K562 (cell line): Measurements from ENCODE around the gene SPATA12. TPM values are rescaled to one million over a fixed set of nuclear protein-coding genes. Genes with fewer than 3 reads are reported as not detected.

ENCODE experiments used
- ATAC-seq: fragments of 200-7000 bp; cut with Tn5 transposase; 3 replicates; pipeline ENCODE4 v1.9.1; 2020; ENCODE audit warnings: moderate library complexity
- BruUV-seq: library from RNA; stranded (reverse); fragments of 400-500 nt; replicated peaks from 2 replicates; lab custom pipeline; 2021; lab: Mats Ljungman, UMichigan
- CTCF ChIA-PET: fragments of 300-600 bp; formaldehyde crosslinking; extraction: SDS; loops from one replicate; lab custom pipeline; 2021; ENCODE audit warnings: low intra/inter-chr PET ratio; lab: Yijun Ruan, JAX
- POLR2A ChIA-PET: fragments of 300-600, 350-650 bp; sonication (Branson Sonifier 250); formaldehyde crosslinking; extraction: SDS; loops from one replicate; lab custom pipeline; 2021; ENCODE audit warnings: antibody characterized with exemption, inconsistent platforms; lab: Yijun Ruan, JAX
- DNase-seq, 4 experiments: peaks; one replicate each; pipeline versions ENCODE4 v3.0.0 to v3.0.0-alpha.2; 2011 to 2018; ENCODE audit warnings: low spot score in 3 of 4, mixed read lengths in 3 of 4; ENCODE audit errors: extremely low read depth in 1 of 4
- FAIRE-seq: peaks from 2 replicates; lab custom pipeline; 2011; peaks lifted over from hg19 to GRCh38; lab: Jason Lieb, UNC
- H2AFZ ChIP-seq: 2 replicates; pipeline ENCODE4 v1.6.0; 2011; ENCODE audit warnings: low read depth, low read length, control low read depth, inconsistent platforms
- H3K27ac ChIP-seq: fragments of 200-600 bp; 3 replicates; pipeline ENCODE4 v1.8.0; 2011; ENCODE audit warnings: low read depth, mild to moderate bottlenecking, control low read depth, inconsistent platforms, low read length, moderate library complexity, mixed read lengths; ENCODE audit errors: extremely low read depth
- H3K27me3 ChIP-seq, 2 experiments: fragments of 300-600 bp in 1 of 2; 2 replicates in 1 of 2; 3 replicates in 1 of 2; pipeline versions ENCODE4 v1.6.0 to v1.8.0; 2011; ENCODE audit warnings: inconsistent platforms in 2 of 2, low read length in 2 of 2, mild to moderate bottlenecking in 1 of 2, mixed read lengths in 1 of 2, moderate library complexity in 1 of 2; ENCODE audit not compliant: control insufficient read depth in 2 of 2, insufficient read depth in 2 of 2
- H3K36me3 ChIP-seq: fragments of 300-600 bp; 3 replicates; pipeline ENCODE4 v1.8.0; 2011; ENCODE audit warnings: mild to moderate bottlenecking, low read length, inconsistent platforms; ENCODE audit not compliant: control insufficient read depth, insufficient read depth
- H3K4me1 ChIP-seq, 2 experiments: fragments of 200-600 bp in 1 of 2; replicated peaks in 1 of 2; 2 replicates in 1 of 2; 3 replicates in 1 of 2; pipeline versions ENCODE4 v1.5.1 to v1.8.0; 2011; ENCODE audit warnings: inconsistent platforms in 2 of 2, low read length in 2 of 2, mild to moderate bottlenecking in 1 of 2, mixed read lengths in 1 of 2, moderate library complexity in 1 of 2; ENCODE audit not compliant: control insufficient read depth in 2 of 2, insufficient read depth in 2 of 2
- H3K4me2 ChIP-seq: 2 replicates; pipeline ENCODE4 v1.6.1; 2011; ENCODE audit warnings: low read length, control low read depth, inconsistent platforms, mixed read lengths; ENCODE audit not compliant: insufficient read depth
- H3K4me3 ChIP-seq: fragments of 200-600 bp; sonication (generic), shearing (Covaris generic); 2 replicates; pipeline ENCODE4 v1.5.1; 2016; ENCODE audit warnings: control low read depth, inconsistent platforms
- H3K79me2 ChIP-seq: fragments of 200-600 bp; 3 replicates; pipeline ENCODE4 v1.8.0; 2011; ENCODE audit warnings: low read length, inconsistent platforms; ENCODE audit not compliant: control insufficient read depth, insufficient read depth
- H3K9ac ChIP-seq, 2 experiments: 2 replicates each; pipeline versions ENCODE4 v1.6.0 to v1.6.1; 2011; ENCODE audit warnings: low read depth in 2 of 2, low read length in 2 of 2, control low read depth in 1 of 2, inconsistent platforms in 1 of 2, mild to moderate bottlenecking in 1 of 2, mixed read lengths in 1 of 2; ENCODE audit not compliant: insufficient read depth in 1 of 2
- H3K9me1 ChIP-seq: one replicate; pipeline ENCODE4 v1.6.0; 2011; ENCODE audit warnings: inconsistent platforms, mild to moderate bottlenecking, low read length, moderate library complexity; ENCODE audit not compliant: control insufficient read depth, insufficient read depth
- H3K9me3 ChIP-seq: replicated peaks from 2 replicates; pipeline ENCODE4 v1.5.1; 2011; ENCODE audit warnings: low read depth, low read length, inconsistent platforms; ENCODE audit not compliant: control insufficient read depth, insufficient read depth
- H4K20me1 ChIP-seq: replicated peaks from 2 replicates; pipeline ENCODE4 v1.6.1; 2011; ENCODE audit warnings: low read length, inconsistent platforms, mixed read lengths; ENCODE audit not compliant: control insufficient read depth, insufficient read depth
- CBX5 ChIP-seq: IDR thresholded peaks from 2 replicates; pipeline ENCODE4 v1.6.1; 2014; ENCODE audit warnings: low read depth, borderline replicate concordance
- CBX8 ChIP-seq: fragments of 200-600 bp; sonication (generic); IDR thresholded peaks from 2 replicates; pipeline ENCODE4 v1.6.1; 2012; ENCODE audit warnings: borderline replicate concordance, mixed run types, low read depth, mild to moderate bottlenecking, moderate library complexity, mixed read lengths, low read length, control low read depth, inconsistent platforms; ENCODE audit not compliant: poor library complexity, severe bottlenecking; ENCODE audit errors: extremely low read depth
- CSDE1 ChIP-seq, 2 experiments: fragments of 450-650 bp; IDR thresholded peaks; 2 replicates each; pipeline ENCODE4 v1.6.1; 2016; ENCODE audit warnings: mild to moderate bottlenecking in 1 of 2
- NCOA2 ChIP-seq, 2 experiments: fragments of 450-650 bp; IDR thresholded peaks; 2 replicates each; pipeline ENCODE4 v1.6.1; 2018; ENCODE audit warnings: mild to moderate bottlenecking in 2 of 2, moderate library complexity in 1 of 2; ENCODE audit not compliant: partially characterized antibody in 2 of 2
- RBM25 ChIP-seq: fragments of 200-400 bp; formaldehyde crosslinking; IDR thresholded peaks from 2 replicates; pipeline ENCODE4 v1.6.1; 2018; ENCODE audit warnings: low read length, low read depth, moderate library complexity; ENCODE audit not compliant: severe bottlenecking
- RHOXF2B ChIP-seq: fragments of 250-450 bp; sonication (Bioruptor Pico); conservative IDR thresholded peaks from 2 replicates; pipeline ENCODE4 v1.5.1; 2021
- TBP ChIP-seq: optimal IDR thresholded peaks from 2 replicates; pipeline ENCODE3; 2011; ENCODE audit warnings: low read depth, low read length, improper control_type of control experiment
- TEAD1 ChIP-seq, 2 experiments: fragments of 450-650 bp in 1 of 2; sonication (generic) in 1 of 2; formaldehyde crosslinking; IDR thresholded peaks; 2 replicates each; pipeline versions ENCODE4 v1.4.0 to v1.8.0; 2020 to 2022; ENCODE audit warnings: mild to moderate bottlenecking in 2 of 2, missing genetic modification reagents in 1 of 2
- ZNF282 ChIP-seq: sonication (generic); formaldehyde crosslinking; IDR thresholded peaks from 2 replicates; pipeline ENCODE4 v1.8.1; 2023; ENCODE audit warnings: missing genetic modification reagents
- ZNF431 ChIP-seq: sonication (generic); formaldehyde crosslinking; IDR thresholded peaks from 2 replicates; pipeline ENCODE4 v1.8.0; 2022; ENCODE audit warnings: mild to moderate bottlenecking, missing genetic modification reagents
- WGBS: fragments of 100-300 bp; shearing (Covaris generic); methylation state at CpG from one replicate; pipeline ENCODE4 v1.1.6; 2016; ENCODE audit warnings: low coverage, mixed read lengths; ENCODE audit not compliant: insufficient coverage; ENCODE audit errors: missing lambda C conversion rate; 5-methylcytosine and 5-hydroxymethylcytosine counted together
- in situ Hi-C: fragments of 300-500 bp; cut with MboI; formaldehyde crosslinking; loops from 4 replicates; pipeline ENCODE4 v1.15.0; 2018; ENCODE audit warnings: inconsistent platforms, mixed read lengths
- intact Hi-C: fragments of 100-400 bp; cut with micrococcal nuclease; formaldehyde crosslinking; loops from 2 replicates; pipeline ENCODE4 v1.14.2; 2022
- polyA plus RNA-seq, 8 experiments: library from polyadenylated mRNA; depleted of rRNA in 4 of 8; stranded (reverse) in 5 of 8; unstranded in 3 of 8; fragments of >200 nt; fragmentation: Nextera tagmentation in 2 of 8; fragmentation: Illumina TruSeq in 1 of 8; extraction: Ambion mirVana in 2 of 8; extraction: Trizol in 1 of 8; gene quantifications; 2 replicates each; pipeline versions ENCODE4 v1.2.1 to v1.2.3, GENCODE V29; 2011 to 2014; ENCODE audit warnings: inconsistent platforms in 1 of 8, missing spikeins in 1 of 8
- total RNA-seq, 7 experiments: library from RNA; depleted of rRNA in 6 of 7; stranded (reverse); fragments of >200 nt in 6 of 7; fragmentation: Illumina TruSeq in 2 of 7; extraction: Trizol in 2 of 7; gene quantifications; 2 replicates each; pipeline versions ENCODE4 v1.2.1 to v1.2.3, GENCODE V29; 2011 to 2021; ENCODE audit warnings: low replicate concordance in 1 of 7
- TF ChIP-seq, protein P1 (sequence below): fragments of 250-450 bp; sonication (Bioruptor Pico); IDR thresholded peaks from 2 replicates; pipeline ENCODE4 v1.8.0; 2022; ENCODE audit warnings: moderate library complexity, mild to moderate bottlenecking, inconsistent platforms
- TF ChIP-seq, protein P2 (sequence below): fragments of 250-450 bp; sonication (Bioruptor Pico); IDR thresholded peaks from 2 replicates; pipeline ENCODE4 v1.9.0; 2021; ENCODE audit warnings: mild to moderate bottlenecking, inconsistent platforms

The SPATA12 gene
- total and polyA plus RNA-seq, 9 of the 15 experiments (the other 6 are each of a cell fraction or from before 2014, with no cell fraction given): not detected

DNA sequence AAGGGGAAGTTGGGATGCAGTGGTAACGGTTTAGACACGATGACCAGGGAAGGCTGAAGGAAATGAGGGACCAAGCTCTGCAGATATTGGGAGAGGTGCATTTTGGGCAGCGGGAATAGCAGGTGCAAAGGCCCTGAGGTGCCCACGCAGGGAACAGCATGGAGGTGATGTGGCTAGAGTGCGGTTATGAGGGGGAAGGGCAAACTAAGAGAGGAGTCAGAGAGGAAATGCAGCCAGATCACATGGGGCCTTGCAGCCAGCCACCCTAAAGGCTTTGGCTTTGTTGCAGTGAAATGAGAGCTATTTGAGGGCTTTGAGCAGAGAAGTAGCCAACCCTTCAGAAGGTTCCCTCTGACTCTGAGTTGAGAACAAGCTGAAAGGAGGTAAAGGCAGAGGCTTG is 2.6 kb downstream of the SPATA12 start:
- Histone ChIP-seq H3K4me3 (no peak overlapping the region), H3K4me2 (no peak overlapping the region), H3K27ac (no peak overlapping the region), H2AFZ (no peak overlapping the region), H3K27me3 (no peaks in the 10 kb centered on the region), H3K79me2 (no peaks in the 10 kb centered on the region), H4K20me1 (no peaks in the 10 kb centered on the region), H3K36me3 (no peaks in the 10 kb centered on the region), H3K9ac (no peak overlapping the region), H3K9me3 (no peaks in the 10 kb centered on the region)
- in situ Hi-C loops (no loop called here), intact Hi-C loops (no loop called here)
- CTCF ChIA-PET: no interaction called here
- BruUV-seq: no TSS peak
- DNase-seq: no peak
- ATAC-seq: no peak
- POLR2A ChIA-PET: interaction anchor here (0.7 to 1.2 kb wide), 2 partner anchors 8 to 21 kb away, joined by 3 read pairs; no protein-coding TSS in a partner anchor
- 33% methylated on average over 5 of the region's 5 CpGs for WGBS
- no peak for FAIRE-seq
- TF ChIP-seq RBM25 (peak; percentile 26), CSDE1 (IDR thresholded peaks at IDR 0.05) (no peak), CBX8 (no peak), CBX5 (no peak), TBP (no peak)
- TF ChIP-seq, all 486 proteins: peak for 1
- H3K4me1 ChIP-seq: peaks cover 1 to 7% of the 10 kb centered on the region in 2 experiments; a peak in 3 of 5 replicates
- H3K9me1 ChIP-seq: no peaks in the 10 kb centered on the region

DNA sequence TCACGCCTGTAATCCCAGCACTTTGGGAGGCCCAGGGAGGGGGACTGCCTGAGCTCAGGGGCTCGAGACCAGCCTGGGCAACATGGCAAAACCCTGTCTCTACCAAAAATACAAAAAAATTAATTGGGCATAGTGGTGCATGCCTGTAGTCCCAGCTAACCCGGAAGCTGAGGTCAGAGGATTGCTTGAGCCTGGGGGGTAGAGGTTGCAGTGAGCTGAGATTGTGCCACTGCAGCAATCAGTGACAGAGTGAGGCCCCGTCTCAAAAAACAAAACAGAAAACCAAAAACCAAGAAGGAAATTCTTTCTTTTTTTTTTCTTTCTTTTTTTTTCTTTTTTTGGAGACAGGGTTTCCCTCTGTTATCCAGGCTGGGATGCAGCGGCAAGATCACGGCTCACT is 3.5 kb downstream of the SPATA12 start:
- H3K9me1 ChIP-seq: no peaks in the 10 kb centered on the region
- DNase-seq (no peak), ATAC-seq (no peak), FAIRE-seq (no peak)
- peaks cover 6 to 7% of the 10 kb centered on the region in 2 experiments for H3K4me1 ChIP-seq
- H3K4me3 ChIP-seq: no peak overlapping the region
- H2AFZ ChIP-seq: no peak overlapping the region
- no peak overlapping the region for H3K27ac ChIP-seq
- BruUV-seq: no TSS peak
- POLR2A ChIA-PET: interaction anchor here (0.6 kb wide), 1 partner anchor 25 kb away, joined by 3 read pairs; no protein-coding TSS in a partner anchor
- no peak overlapping the region for H3K4me2 ChIP-seq
- H3K9ac ChIP-seq: no peak overlapping the region
- CTCF ChIA-PET: no interaction called here
- intact Hi-C loops (no loop called here), in situ Hi-C loops (no loop called here)
- H3K27me3 ChIP-seq: no peaks in the 10 kb centered on the region
- H4K20me1 ChIP-seq: no peaks in the 10 kb centered on the region
- H3K79me2 ChIP-seq: no peaks in the 10 kb centered on the region
- H3K9me3 ChIP-seq: no peaks in the 10 kb centered on the region
- no peaks in the 10 kb centered on the region for H3K36me3 ChIP-seq
- TF ChIP-seq RHOXF2B (CRISPR knock-in tag) (no peak), ZNF431 (CRISPR knock-in tag) (no peak), NCOA2 (IDR thresholded peaks at IDR 0.05; ENCODE audit: partially characterized antibody in 2 of 2) (no peak), ZNF282 (no peak), TEAD1 (CRISPR knock-in tag; IDR thresholded peaks at IDR 0.05) (no peak)
- TF ChIP-seq, protein P1, sequence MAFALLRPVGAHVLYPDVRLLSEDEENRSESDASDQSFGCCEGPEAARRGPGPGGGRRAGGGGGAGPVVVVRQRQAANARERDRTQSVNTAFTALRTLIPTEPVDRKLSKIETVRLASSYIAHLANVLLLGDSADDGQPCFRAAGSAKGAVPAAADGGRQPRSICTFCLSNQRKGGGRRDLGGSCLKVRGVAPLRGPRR (CRISPR knock-in tag): no peak
- TF ChIP-seq, protein P2, sequence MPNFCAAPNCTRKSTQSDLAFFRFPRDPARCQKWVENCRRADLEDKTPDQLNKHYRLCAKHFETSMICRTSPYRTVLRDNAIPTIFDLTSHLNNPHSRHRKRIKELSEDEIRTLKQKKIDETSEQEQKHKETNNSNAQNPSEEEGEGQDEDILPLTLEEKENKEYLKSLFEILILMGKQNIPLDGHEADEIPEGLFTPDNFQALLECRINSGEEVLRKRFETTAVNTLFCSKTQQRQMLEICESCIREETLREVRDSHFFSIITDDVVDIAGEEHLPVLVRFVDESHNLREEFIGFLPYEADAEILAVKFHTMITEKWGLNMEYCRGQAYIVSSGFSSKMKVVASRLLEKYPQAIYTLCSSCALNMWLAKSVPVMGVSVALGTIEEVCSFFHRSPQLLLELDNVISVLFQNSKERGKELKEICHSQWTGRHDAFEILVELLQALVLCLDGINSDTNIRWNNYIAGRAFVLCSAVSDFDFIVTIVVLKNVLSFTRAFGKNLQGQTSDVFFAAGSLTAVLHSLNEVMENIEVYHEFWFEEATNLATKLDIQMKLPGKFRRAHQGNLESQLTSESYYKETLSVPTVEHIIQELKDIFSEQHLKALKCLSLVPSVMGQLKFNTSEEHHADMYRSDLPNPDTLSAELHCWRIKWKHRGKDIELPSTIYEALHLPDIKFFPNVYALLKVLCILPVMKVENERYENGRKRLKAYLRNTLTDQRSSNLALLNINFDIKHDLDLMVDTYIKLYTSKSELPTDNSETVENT (CRISPR knock-in tag): no peak
- WGBS: 34% methylated on average over 6 of the region's 6 CpGs
